Left ventricle myocardium inferior (tissue), 1 donor: Measurements from ENCODE around the gene FOXJ2. TPM values are rescaled to one million over a fixed set of nuclear protein-coding genes. Genes with fewer than 3 reads are reported as not detected.

Experiments used
- DNase-seq: peaks from one replicate; pipeline ENCODE4 v3.0.0-alpha.2; 2020
- H3K27ac ChIP-seq: fragments of 200-600 bp; replicated peaks from 2 replicates; pipeline ENCODE4 v1.8.0; 2021
- H3K27me3 ChIP-seq: fragments of 200-600 bp; 2 replicates; pipeline ENCODE4 v1.8.0; 2021; ENCODE audit warnings: low read depth
- H3K36me3 ChIP-seq: fragments of 200-600 bp; 2 replicates; pipeline ENCODE4 v1.8.0; 2021
- H3K4me1 ChIP-seq: fragments of 200-600 bp; 2 replicates; pipeline ENCODE4 v1.8.0; 2021
- H3K4me3 ChIP-seq: fragments of 200-600 bp; 2 replicates; pipeline ENCODE4 v1.8.0; 2021; ENCODE audit warnings: mild to moderate bottlenecking, moderate library complexity
- H3K9me3 ChIP-seq: fragments of 200-600 bp; replicated peaks from 2 replicates; pipeline ENCODE4 v1.8.0; 2021
- intact Hi-C: fragments of 100-400 bp; cut with micrococcal nuclease; formaldehyde crosslinking; loops from one replicate; pipeline ENCODE4 v1.11.0; 2022
- total RNA-seq: library from RNA; stranded (reverse); fragmentation: NEBNext Ultra II Directional; extraction: Animal tissue kit (Norgen Biotek cat#: 25700); gene quantifications from one replicate; pipeline ENCODE4 v1.2.1, GENCODE V29; 2021
- TF ChIP-seq, protein P1 (sequence below): fragments of 200-600 bp; IDR thresholded peaks from 2 replicates; pipeline ENCODE4 v1.8.0; 2021; ENCODE audit warnings: antibody characterized with exemption, mild to moderate bottlenecking, borderline replicate concordance
- donor health status: DM: no; HTN: yes; CAD: no; lungs with severe emphysema.

FOXJ2 gene
- total RNA-seq, 1 donor from 2014 or later: 22.1 TPM

DNA sequence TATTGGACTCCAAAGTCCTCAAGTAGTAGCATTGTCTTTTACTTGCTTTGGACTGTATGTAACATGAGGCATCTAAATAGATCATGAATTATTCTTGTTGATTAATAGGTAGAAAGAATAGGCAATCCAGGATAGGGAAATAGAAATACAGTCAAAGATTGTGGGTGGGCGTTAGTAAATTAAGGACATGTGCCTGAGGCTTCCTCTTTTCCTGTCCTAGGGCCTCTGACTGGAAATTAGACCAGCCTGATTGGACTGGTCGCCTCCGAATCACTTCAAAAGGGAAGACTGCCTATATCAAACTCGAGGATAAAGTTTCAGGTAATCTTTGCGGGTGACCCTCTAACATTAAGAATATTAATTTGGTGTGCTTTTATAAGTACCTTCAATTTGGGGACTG is 57.2 kb downstream of the FOXJ2 start:
- no peak for DNase-seq
- Histone ChIP-seq H3K4me1 (peaks cover 9% of the 10 kb centered on the region), H3K27ac (no peak overlapping the region), H3K9me3 (no peaks in the 10 kb centered on the region), H3K36me3 (peaks cover 57% of the 10 kb centered on the region), H3K27me3 (no peaks in the 10 kb centered on the region), H3K4me3 (no peak overlapping the region)
- intact Hi-C loops: no loop called here
- TF ChIP-seq, protein P1, sequence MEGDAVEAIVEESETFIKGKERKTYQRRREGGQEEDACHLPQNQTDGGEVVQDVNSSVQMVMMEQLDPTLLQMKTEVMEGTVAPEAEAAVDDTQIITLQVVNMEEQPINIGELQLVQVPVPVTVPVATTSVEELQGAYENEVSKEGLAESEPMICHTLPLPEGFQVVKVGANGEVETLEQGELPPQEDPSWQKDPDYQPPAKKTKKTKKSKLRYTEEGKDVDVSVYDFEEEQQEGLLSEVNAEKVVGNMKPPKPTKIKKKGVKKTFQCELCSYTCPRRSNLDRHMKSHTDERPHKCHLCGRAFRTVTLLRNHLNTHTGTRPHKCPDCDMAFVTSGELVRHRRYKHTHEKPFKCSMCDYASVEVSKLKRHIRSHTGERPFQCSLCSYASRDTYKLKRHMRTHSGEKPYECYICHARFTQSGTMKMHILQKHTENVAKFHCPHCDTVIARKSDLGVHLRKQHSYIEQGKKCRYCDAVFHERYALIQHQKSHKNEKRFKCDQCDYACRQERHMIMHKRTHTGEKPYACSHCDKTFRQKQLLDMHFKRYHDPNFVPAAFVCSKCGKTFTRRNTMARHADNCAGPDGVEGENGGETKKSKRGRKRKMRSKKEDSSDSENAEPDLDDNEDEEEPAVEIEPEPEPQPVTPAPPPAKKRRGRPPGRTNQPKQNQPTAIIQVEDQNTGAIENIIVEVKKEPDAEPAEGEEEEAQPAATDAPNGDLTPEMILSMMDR: no peak

DNA sequence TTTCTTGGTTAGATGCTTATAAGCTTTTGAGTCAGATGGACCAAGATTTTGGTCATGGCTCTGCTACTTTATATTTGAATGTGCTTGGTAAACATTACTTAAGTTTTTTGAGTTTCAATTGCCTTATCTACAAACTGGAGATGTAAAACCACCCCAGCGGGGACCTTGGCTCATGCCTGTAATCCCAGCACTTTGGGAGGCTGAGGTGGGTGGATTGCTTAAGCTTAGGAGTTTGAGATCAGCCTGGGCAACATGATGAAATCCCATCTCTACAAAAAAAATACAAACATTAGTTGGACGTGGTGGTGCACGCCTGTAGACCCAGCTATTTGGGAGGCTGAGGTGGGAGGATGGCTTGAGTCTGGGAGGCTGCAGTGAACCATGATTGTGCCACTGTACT is 60.8 kb downstream of the FOXJ2 start:
- Histone ChIP-seq H3K9me3 (no peaks in the 10 kb centered on the region), H3K27me3 (no peaks in the 10 kb centered on the region), H3K4me3 (no peak overlapping the region), H3K4me1 (no peaks in the 10 kb centered on the region), H3K27ac (no peak overlapping the region), H3K36me3 (peaks cover 82% of the 10 kb centered on the region)
- intact Hi-C loops: no loop called here
- DNase-seq: no peak
- TF ChIP-seq, protein P1: no peak

DNA sequence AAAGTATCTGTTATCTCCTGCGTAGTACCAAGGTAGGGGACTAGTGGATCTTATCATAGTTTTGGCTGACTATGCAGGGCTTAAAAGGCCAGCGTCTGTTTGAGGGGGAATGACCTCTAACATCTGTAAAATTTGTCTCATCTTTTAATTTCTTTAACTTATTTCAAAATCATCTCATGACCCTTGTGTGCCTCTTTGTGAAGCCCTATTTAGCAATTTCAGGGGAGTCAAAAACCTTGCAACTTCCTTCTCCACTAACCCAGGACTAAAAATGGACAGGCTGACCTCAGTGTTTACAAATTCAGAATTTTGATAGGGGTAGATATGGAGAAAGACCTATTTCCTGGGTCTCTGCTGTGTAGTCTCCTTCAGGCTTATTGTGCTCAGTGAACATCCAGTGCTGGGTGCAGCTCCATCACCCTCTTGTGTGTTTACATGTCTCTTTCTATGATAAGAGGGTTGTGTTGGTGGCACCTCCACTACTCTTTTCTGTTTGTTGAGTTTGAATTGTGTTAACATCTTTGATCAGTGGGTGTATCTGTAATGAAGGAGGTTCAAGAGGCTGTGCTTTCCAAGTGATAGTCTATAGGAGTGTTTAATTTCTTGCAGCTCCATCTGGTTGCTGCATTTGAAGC is 63.9 kb downstream of the FOXJ2 start:
- no peak overlapping the region for H3K4me3 ChIP-seq
- no peak overlapping the region for H3K27ac ChIP-seq
- intact Hi-C loops: no loop called here
- H3K27me3 ChIP-seq: no peaks in the 10 kb centered on the region
- DNase-seq: no peak
- H3K36me3 ChIP-seq: peaks cover 91% of the 10 kb centered on the region
- TF ChIP-seq, protein P1: no peak
- no peaks in the 10 kb centered on the region for H3K4me1 ChIP-seq
- no peaks in the 10 kb centered on the region for H3K9me3 ChIP-seq

- DNase-seq: no peak
- no peak overlapping the region for H3K27ac ChIP-seq
- intact Hi-C loops: no loop called here
- no peak overlapping the region for H3K4me3 ChIP-seq
- TF ChIP-seq, protein P1: no peak
- H3K27me3 ChIP-seq: no peaks in the 10 kb centered on the region
- H3K4me1 ChIP-seq: no peaks in the 10 kb centered on the region
- H3K36me3 ChIP-seq: peaks cover 68% of the 10 kb centered on the region
- H3K9me3 ChIP-seq: peaks cover 7% of the 10 kb centered on the region
Observed at GRCh38 chr12:8099235-8099634, 66.7 kb downstream of the FOXJ2 start.

Other genes starting within 250 kb of the FOXJ2 start
- not detected for gene NANOG, start 243.3 kb upstream of the FOXJ2 start, total RNA-seq
- not detected for gene SLC2A14, start 159.8 kb upstream of the FOXJ2 start, total RNA-seq
- 13.7 TPM for gene SLC2A3, start 96.5 kb upstream of the FOXJ2 start, total RNA-seq
- 5.5 TPM for gene C3AR1, start 33.6 kb downstream of the FOXJ2 start, total RNA-seq
- 15.4 TPM for gene NECAP1, start 49.6 kb downstream of the FOXJ2 start, total RNA-seq
- 1.5 TPM for gene CLEC4A, start 90.9 kb downstream of the FOXJ2 start, total RNA-seq
- gene ZNF705A, start 124.3 kb downstream of the FOXJ2 start, total RNA-seq: not detected
- 0.30 TPM for gene FAM90A1, start 194.9 kb downstream of the FOXJ2 start, total RNA-seq